NCI-H1694 treated with DMSO at 0.1 percent for 48 hours (cell line): ENCODE results near the gene TTC17.
"Not testable (repeated sequence)": the region's sequence is repeated elsewhere in the genome, so short reads cannot be mapped to it uniquely, and the experiment has no call there.

Source experiments
- DNase-seq: peaks from one replicate; lab custom pipeline; 2025; lab: John Stamatoyannopoulos, UW

TTC17 gene

GRCh38 chr11:43467958-43468357 lies 109.2 kb downstream of the TTC17 start:
- DNase-seq: no peak

DNA sequence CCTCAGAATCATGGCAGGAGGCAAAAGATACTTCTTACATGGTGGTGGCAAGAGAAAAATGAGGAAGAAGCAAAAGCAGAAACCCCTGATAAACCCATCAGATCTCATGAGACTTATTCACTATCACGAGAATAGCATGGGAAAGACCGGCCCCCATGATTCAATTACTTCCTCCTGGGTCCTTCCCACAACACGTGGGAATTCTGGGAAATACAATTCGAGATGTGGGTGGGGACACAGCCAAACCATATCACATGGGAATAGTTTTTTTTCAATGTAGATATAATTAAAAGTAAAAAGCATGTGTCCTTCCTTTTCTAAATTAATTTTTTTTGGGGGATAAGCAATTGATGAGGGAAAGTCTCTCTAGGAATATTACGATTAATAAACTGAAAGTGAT lies 118.8 kb downstream of the TTC17 start:
- DNase-seq: not testable (repeated sequence)

DNA sequence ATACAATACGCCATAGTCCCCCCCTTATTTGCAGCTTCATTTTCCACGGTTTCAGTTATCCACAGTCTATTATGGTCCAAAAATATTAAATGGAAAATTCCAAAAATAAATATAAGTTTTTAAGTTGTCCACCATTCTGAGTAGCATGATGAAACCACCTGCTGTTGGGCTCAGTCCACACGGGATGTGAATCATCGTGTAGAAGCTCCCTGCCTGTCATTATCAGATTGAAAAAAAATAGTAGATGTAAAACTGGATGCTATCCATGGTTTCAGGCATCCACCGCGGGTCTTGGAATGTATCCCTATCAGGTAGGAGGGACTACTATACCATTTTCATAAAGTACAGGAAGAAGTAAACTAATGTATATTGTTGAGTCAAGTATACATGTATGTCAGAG lies 127.4 kb downstream of the TTC17 start:
- no peak for DNase-seq

- DNase-seq: no peak
These were observed 131.2 kb downstream of the TTC17 start for GRCh38 chr11:43489869-43490465.

DNA sequence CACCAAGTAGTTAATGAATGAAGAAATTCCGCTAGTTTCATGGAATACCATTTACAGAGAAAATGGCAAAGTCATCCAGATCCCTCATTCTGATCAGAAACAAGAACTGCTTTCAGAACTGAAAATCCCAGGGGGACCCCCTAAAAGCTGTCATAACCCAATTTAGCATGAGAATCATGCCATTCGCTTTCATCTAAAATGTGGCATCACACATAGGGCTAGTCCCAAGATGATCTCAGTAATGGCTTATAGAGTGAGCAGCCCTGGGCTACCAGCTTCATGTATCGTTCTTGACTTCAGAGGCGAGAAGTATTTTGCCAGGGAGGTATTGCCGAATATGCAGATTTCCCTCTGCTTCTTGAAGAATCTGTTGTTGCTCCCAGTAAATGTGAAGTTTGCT lies 134.0 kb downstream of the TTC17 start:
- no peak for DNase-seq

DNA sequence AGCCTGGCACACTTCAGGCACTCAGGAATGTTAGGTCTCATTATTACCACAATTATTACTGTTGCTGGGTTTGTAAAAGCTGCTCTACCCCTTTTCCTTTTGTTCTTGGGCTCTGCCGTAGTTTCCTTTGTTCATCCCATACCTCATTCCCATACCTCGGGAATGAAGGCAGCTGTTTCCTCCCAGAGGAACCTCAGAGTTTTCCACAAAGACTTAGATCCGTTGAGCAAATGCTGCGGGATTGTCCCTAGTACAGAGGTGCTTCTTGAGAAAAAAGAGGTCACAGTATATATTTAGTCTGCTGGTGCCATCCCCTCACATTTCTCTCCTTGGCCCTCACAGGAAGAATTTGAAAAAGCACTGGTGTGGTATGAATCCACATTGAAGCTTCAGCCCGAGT lies 134.7 kb downstream of the TTC17 start:
- DNase-seq: no peak

GRCh38 chr11:43497144-43497543 lies 138.4 kb downstream of the TTC17 start:
- no peak for DNase-seq

- no peak for DNase-seq
These were observed 139.8 kb downstream of the TTC17 start for GRCh38 chr11:43498561-43498960.

- no peak for DNase-seq
These were observed 144.7 kb downstream of the TTC17 start for GRCh38 chr11:43503417-43503816.

DNA sequence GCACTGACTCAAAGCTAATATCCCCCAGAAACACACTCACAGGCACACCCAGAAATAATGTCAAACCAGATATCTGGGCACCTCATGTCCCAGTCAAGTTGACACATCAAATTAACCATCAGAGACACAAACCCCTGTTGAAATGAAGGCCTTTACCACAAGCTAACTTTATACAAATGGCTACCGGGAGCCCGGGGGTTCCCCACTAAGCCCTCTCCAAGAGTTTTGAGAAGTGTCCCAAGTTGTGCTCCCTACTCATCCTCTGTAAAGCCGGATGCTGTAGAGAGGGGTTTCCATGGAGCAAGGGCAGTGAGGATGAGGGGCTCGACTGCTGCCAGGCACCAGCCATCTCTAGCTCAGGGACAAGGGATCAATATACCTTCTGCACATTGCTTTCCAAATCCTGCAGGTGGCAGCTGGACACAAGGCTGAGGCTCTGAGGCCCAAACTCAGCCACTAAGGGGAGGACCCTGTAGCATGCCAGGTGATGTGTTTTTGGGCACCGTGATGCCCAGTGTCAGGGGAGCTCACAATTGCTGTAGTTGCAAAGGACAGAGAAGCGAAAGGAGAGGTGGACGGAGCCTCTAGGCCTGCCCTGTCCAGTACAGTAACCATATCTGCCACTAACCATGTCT lies 145.7 kb downstream of the TTC17 start:
- no peak for DNase-seq

DNA sequence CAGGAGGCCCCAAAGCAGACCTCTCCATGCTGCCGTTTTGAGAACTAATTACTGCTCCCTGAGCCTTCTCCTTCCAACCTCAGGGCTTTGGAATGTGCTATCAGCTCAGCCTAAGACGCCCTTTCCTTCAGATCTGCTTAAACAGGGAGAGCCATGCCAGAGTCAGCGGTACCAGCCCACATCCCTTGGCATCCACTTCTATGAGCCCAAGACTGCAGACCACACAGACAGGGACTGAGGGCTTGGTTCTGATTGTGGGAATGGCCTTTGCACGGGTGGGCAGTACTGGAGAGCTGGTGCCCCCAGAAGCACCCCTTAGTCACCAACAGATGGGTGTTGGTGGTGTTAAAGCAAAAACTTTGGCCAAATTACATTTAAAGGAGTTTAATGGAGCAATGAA lies 146.5 kb downstream of the TTC17 start:
- no peak for DNase-seq

DNA sequence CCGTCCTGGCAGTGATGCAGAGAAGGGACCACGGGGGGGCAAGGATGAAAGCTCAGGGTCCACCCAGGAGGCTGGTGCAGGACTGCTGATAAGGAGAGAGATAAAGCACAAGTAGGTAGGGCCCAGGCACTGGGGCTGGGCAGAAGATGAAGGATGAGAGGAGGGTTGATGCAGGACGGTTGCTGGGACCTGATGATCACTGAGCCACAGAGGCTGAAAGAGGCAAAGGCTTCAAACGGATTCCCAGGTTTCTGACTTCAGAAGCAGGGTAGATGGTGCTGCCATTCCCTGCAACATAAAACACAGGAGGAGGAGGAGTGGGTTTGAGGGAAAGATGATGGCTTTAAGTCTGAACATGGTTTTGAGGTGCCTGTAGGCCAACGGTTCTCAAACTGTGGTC lies 148.5 kb downstream of the TTC17 start:
- no peak for DNase-seq

DNA sequence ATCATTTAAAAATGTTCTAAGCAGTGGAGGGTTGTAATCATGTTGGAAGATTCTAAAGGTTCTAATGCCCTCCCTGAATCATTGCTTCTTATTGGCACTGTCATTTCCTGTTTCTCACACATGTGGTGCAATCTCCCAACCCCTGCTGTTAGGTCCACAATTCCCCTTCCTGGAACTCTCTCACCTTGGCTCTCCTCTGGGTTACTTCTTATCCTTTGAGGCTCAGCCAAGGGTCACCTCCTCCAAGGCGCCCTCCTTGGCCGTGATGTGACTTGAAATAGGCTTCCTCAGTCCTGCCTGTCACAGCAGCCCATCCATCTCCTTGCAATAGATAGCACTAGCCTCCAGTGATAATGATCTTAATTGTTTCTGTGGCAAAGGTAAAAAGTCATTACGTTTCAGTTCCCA lies 149.8 kb downstream of the TTC17 start:
- no peak for DNase-seq

DNA sequence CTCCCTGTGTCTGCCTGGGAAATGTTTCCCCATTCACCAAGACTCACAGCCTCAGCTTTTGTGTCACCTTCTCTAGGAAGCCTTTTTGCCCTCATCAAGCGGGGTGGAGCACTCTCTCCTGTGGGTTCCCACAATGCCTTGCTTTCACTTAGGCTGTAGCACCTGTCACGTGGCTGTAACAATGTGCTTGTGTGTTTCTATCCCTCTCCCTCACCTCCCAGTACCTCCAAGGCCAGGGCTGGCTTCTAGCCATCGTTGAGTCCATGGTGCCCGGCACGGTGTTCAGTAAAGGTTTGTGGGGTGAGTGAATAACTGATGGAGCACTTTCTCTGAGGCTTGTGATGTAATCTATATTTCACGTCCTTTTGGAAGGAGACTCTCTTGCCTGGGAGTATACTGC lies 153.2 kb downstream of the TTC17 start:
- DNase-seq: no peak

DNA sequence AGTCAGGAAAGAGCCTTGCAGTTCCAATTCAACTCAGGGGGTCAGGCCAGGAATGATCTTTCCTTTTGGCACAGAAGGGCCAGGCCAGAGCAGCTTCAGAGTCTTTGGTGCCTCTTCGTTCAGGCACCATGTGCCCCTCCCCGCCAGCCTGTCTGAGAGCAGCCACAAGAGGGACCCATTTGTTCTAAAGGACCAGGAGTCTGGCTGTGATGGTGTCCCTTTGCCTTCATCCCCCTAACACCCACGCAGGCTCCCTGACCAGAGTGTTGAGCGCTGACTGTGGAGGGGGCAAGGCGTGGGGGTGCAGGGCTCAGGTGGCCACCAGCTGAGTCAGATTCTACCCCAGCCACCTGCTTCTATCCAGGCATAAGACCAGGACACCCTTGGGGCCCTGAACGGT lies 156.4 kb downstream of the TTC17 start:
- DNase-seq: no peak

GRCh38 chr11:43516316-43516850 lies 157.7 kb downstream of the TTC17 start:
- DNase-seq: no peak

GRCh38 chr11:43517518-43517917 lies 158.8 kb downstream of the TTC17 start:
- DNase-seq: no peak

- no peak for DNase-seq
These were observed 159.9 kb downstream of the TTC17 start for GRCh38 chr11:43518408-43519160.

DNA sequence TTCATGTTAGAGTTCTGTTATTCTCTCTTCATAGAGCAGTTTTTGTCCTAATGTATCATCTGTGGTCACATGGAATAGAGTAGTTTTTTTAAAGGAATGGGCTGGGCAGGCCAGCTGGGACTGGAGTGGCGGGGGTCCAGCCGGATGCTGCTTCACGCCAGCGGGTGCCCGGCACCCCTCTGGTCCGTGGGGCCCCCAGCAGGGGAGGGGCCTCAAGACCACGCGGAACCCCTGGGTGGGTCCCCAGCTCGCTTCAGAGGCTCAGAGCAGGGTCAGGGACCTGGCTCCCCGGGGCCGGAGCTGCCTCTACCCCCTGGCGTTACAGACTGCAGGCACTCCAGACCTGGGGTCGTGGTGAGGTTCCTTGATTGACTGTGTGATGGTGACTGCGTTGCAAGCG lies 162.8 kb downstream of the TTC17 start:
- no peak for DNase-seq

DNA sequence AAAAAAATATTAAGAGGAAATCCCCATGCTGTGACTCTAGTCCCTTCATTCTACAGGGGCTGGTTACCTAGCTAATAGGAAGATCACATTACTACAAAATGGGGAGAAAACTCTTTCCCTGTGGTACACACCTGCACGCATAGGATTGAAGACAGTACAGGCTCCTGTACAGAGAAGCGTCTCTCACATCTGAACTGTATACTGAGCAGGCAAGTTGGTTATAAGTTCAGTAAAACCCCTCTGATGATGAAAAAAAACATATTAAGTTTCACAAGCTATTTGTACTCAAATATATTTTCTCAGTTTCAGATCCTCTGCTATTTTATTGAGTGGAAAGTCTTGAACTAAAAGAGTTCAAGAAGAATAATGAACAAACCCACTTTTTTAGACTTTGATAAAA lies 164.9 kb downstream of the TTC17 start:
- no peak for DNase-seq

DNA sequence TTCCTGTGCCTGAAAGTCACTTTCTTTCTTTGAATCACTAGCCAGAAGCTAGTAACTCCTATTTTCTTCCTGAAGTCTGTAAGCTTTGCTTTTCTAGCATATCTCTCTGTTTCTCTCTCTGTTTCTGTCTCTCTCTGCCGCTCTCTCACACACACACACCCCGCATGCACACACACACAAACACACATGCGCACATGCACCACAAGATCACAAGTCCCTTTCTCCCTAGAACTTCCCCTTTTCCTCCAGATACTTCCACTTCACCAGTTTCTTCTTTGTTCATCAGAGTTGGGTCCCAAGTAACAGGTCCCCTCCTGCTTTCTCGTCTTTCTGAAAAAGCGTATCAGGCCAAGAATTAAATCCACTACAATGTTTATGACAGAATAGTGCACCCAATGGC lies 173.3 kb downstream of the TTC17 start:
- no peak for DNase-seq

- DNase-seq: no peak
These were observed 179.3 kb downstream of the TTC17 start for GRCh38 chr11:43537833-43538615.
